Right kidney (tissue), 1 donor: ENCODE measurements around the gene DAAM2.
A peak's percentile ranks its signal among the peaks of the same experiment; 100 is the strongest.

ENCODE experiments used
- DNase-seq: peaks from one replicate; pipeline ENCODE4 v3.0.0-alpha.2; 2016

Gene DAAM2

GRCh38 chr6:39786649-39787048 lies 5.5 kb upstream of the DAAM2 start:
- DNase-seq: no peak

- no peak for DNase-seq
Observed at GRCh38 chr6:39787322-39787721, 4.9 kb upstream of the DAAM2 start.

GRCh38 chr6:39790772-39791171 lies 1.4 kb upstream of the DAAM2 start:
- DNase-seq: no peak

DNA sequence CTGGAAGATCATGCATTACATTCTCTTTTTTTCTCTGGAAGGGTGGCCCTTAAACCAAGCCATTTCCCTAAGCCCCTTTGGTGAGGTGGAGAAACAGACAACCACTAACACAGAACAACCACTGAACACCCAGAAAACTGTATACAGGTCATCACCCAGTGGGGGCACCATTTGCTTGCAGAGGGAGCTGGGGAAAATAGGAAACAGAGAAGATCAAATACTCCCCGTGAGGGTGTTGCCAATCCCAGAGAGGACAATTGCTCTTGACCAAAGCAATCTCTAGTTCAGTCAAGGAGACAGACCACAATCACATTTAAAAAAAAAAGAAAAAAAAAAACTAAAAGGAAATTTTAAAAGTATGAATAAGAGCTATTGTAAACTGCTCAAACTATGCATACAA lies 865 bp upstream of the DAAM2 start:
- DNase-seq: no peak

- DNase-seq: peak; percentile 87
Observed at GRCh38 chr6:39792540-39793450, 619 bp downstream of the DAAM2 start.

GRCh38 chr6:39793516-39793915 lies 1.3 kb downstream of the DAAM2 start:
- DNase-seq: no peak

DNA sequence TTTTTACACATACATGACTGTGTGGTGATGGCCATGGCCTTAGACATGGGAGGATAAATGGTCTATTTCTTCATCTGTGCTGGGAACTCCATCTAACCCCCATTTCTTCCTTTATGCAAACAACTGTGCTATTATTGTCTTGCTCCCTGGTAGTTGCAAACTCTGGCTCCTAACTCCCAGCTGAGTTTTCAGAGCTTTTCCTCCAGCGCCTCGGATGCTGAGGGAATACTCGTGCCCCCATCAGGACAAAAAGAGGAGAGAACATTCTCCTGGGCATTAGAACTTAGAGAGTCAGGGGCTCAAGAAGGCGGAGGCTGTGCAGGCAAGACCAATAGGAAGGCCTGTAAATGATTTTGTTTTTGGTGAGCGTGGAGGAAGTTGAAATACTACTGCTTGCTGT lies 2.1 kb downstream of the DAAM2 start:
- no peak for DNase-seq

- DNase-seq: no peak
Observed at GRCh38 chr6:39797751-39798150, 5.6 kb downstream of the DAAM2 start.

GRCh38 chr6:39800034-39801032 lies 8.2 kb downstream of the DAAM2 start:
- DNase-seq: no peak

DNA sequence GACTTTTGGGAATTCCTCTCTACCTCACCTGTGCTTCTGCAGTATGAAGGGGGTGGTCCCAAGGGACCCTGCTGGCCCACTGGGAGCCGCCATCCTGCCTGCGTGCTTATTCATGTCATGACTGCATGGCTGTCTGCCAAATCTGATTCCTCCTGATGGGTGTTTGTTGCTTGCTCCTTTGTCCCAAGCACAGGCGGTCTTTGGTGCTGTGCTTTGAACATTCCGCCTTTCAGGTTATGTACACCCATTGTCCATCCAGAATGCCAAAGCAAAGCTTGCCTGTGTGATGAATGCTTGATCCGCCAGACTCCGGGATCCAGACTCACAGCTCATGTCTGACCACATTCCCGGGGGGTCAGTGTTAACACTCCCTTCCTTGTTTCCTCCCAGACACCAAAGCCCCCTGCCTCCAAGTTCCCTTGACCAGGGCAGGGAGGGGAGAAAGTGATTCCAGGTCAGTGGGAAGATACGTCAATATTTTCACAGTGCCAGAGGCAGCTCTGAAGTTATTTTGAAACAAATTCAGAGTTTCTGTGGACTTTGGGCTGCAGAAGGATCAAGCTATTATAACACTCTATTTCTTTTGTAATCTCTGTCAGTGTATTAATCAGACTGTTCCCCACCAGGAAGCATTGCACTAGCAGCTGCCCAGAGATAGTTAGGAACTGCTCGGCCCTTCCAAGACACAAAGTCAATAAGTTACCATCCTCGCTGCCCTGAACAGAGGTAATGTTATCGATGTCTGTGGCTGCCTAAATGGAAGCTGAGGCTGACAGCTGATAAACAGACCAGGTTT lies 9.5 kb downstream of the DAAM2 start:
- DNase-seq: no peak

GRCh38 chr6:39803872-39804271 lies 11.7 kb downstream of the DAAM2 start:
- DNase-seq: no peak

GRCh38 chr6:39804466-39805065 lies 12.4 kb downstream of the DAAM2 start:
- no peak for DNase-seq

GRCh38 chr6:39806278-39806677 lies 14.1 kb downstream of the DAAM2 start:
- DNase-seq: no peak

DNA sequence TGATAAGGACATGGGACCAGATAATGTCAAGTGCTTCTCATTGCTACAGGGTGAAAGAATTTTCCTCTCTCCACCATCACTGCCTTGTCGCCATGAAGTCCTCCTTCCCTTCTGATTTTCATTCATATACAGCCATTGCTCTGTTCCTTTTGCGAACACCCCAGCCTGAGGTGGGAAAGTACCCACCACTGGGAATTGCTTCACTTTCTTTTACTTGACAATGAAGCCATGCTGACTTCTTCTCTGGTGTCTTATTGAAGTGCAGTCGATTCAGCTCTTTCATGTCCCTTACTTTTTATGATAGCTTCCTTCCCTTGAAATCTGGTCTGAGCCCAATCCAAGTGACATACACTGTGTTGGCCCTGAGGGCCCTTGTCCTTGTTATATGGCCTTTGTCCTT lies 16.2 kb downstream of the DAAM2 start:
- DNase-seq: no peak

DNA sequence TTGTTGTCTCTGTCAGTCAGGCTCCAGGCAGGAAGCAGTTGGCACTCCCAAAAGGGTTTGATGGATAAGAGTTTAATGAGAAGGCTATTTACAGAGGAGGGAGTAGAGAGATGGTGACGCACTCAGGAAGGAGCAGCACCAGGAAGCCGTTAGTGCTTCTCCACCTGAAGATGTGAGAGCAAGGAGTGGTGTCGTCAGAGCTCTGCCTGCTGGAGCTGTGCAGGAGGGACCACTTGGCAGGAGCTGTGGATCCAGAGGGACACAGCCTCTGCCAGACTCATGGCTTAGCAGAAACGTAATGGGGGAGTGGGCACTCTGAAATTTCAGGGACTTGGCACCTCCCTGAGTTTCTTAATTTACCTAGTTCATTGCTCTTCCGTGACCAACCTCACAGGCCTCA lies 16.8 kb downstream of the DAAM2 start:
- DNase-seq: no peak

GRCh38 chr6:39811835-39812345 lies 19.7 kb downstream of the DAAM2 start:
- no peak for DNase-seq

- no peak for DNase-seq
Observed at GRCh38 chr6:39812496-39812852, 20.3 kb downstream of the DAAM2 start.

GRCh38 chr6:39812853-39813533 lies 20.8 kb downstream of the DAAM2 start:
- DNase-seq: peak; percentile 37

DNA sequence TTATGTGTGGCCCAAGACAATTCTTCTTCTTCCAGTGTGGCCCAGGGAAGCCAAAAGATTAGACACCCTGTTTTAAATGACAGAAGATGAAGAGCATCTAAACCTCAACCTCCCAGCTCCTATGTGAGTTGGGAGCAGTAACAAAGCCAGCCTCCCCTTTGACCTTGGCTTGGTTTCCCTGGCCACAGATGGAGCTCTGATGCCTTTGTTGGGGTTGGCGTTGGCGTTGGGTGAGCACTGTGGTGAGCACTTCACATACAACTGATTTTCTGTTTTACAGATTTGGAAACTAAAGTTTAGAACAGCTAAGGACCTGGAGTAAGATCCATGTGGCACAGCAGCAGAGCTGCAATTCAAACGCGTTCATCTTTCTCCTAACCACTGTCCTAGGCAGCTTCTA lies 22.1 kb downstream of the DAAM2 start:
- no peak for DNase-seq

DNA sequence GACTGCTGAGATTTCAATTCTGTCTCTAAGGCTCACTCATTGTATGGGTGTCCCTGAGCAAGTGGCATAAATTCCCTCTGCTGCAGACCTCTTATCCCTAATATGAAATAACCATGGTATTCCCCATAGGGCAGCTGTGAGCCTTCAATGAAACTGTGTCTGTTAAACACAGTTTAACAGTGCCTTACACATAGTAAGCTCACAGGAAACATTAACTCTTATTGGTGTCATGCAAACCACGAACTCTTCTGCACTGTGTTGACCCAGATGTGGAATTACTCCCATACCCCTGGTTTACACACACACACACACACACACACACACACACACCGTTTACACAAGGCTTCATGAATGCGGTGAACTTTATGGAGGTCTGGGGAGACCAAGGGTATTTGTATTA lies 23.2 kb downstream of the DAAM2 start:
- DNase-seq: no peak

DNA sequence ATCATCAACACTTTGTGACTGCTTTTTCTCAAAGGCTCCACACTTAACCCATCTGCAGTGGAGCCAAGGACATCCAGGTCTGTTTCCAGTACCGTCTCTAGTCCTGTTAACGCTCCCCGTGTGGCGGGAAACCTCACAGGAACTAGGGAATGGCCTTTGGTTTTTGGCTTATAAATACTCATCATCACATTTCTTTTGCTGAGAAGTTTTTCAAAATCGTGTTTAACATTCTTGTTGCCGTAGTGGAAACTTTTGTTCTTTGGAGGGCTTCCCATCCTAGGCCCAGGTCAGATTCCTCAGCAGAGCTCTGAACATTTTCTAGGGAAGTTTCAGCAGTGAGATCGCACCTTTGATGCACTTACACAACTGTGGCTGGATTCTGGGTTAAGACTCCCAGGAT lies 24.6 kb downstream of the DAAM2 start:
- DNase-seq: no peak
